Natural killer cell (primary cell): ENCODE results near the gene HELZ2. TPM values are rescaled to one million over a fixed set of nuclear protein-coding genes. Genes with fewer than 3 reads are reported as not detected.

Experiments used
- ATAC-seq, 3 donors: fragments of 150-1000 bp in 2 of 3; fragments of 200-7000 bp in 1 of 3; cut with Tn5 transposase; 1 replicate in 1 of 3; 2 replicates in 2 of 3; pipeline ENCODE4 v1.10.0; 2021; ENCODE audit warnings: mild to moderate bottlenecking in 2 of 3, moderate library complexity in 2 of 3
- DNase-seq, 2 donors: peaks; one replicate each; pipeline versions ENCODE4 v3.0.0 to v3.0.0-alpha.2; 2013 to 2021; ENCODE audit warnings: mixed read lengths in 1 of 2
- H3K27ac ChIP-seq: one replicate; pipeline ENCODE4 v1.5.1; 2013; ENCODE audit warnings: mild to moderate bottlenecking, low read length
- H3K27me3 ChIP-seq: one replicate; pipeline ENCODE4 v1.6.1; 2013; ENCODE audit warnings: low read length; ENCODE audit not compliant: control insufficient read depth, insufficient read depth
- H3K36me3 ChIP-seq: one replicate; pipeline ENCODE4 v1.6.1; 2013; ENCODE audit warnings: low read length; ENCODE audit not compliant: control insufficient read depth, insufficient read depth
- H3K4me1 ChIP-seq: one replicate; pipeline ENCODE4 v1.6.1; 2013; ENCODE audit warnings: low read length; ENCODE audit not compliant: control insufficient read depth, insufficient read depth
- H3K4me3 ChIP-seq: one replicate; pipeline ENCODE4 v1.5.1; 2013; ENCODE audit warnings: low read length
- H3K9me3 ChIP-seq: one replicate; pipeline ENCODE4 v1.6.1; 2013; ENCODE audit warnings: low read length; ENCODE audit not compliant: control insufficient read depth, insufficient read depth
- H3K27ac Mint-ChIP-seq, 2 donors: one replicate each; pipeline ENCODE4 v1.8.0; 2022; ENCODE audit warnings: mild to moderate bottlenecking in 2 of 2, mixed read lengths in 2 of 2, moderate library complexity in 1 of 2
- H3K27me3 Mint-ChIP-seq, 2 donors: one replicate each; pipeline ENCODE4 v1.8.0; 2022; ENCODE audit warnings: low read depth in 2 of 2, mixed read lengths in 2 of 2
- H3K36me3 Mint-ChIP-seq: one replicate; pipeline ENCODE4 v1.8.0; 2022; ENCODE audit warnings: mixed read lengths
- H3K4me1 Mint-ChIP-seq, 2 donors: one replicate each; pipeline ENCODE4 v1.8.0; 2022; ENCODE audit warnings: mixed read lengths in 2 of 2
- H3K4me3 Mint-ChIP-seq: one replicate; pipeline ENCODE4 v1.8.0; 2022; ENCODE audit warnings: mild to moderate bottlenecking, moderate library complexity, mixed read lengths
- H3K9me3 Mint-ChIP-seq, 2 donors: one replicate each; pipeline ENCODE4 v1.8.0; 2022; ENCODE audit warnings: mixed read lengths in 2 of 2
- WGBS: methylation state at CpG from one replicate; pipeline ENCODE4 v1.1.7; 2013; ENCODE audit warnings: missing lambda C conversion rate; ENCODE audit not compliant: insufficient coverage; 5-methylcytosine and 5-hydroxymethylcytosine counted together
- intact Hi-C: fragments of 100-400 bp; cut with micrococcal nuclease; formaldehyde crosslinking; loops from one replicate; pipeline ENCODE4 v1.14.2; 2022
- total RNA-seq, 4 donors: library from RNA; stranded (reverse); fragments of 120-200 nt in 1 of 4; gene quantifications; one replicate each; pipeline versions ENCODE4 v1.2.3 to v1.2.4, GENCODE V29; 2013 to 2022
- TF ChIP-seq, protein P1 (sequence below): fragments of 200-600 bp; IDR thresholded peaks from one replicate; pipeline ENCODE4 v1.8.0; 2022; ENCODE audit warnings: antibody characterized with exemption

HELZ2 gene
- total RNA-seq, 3 donors from 2014 or later (not counting 1 experiment from before 2014, with no cell fraction given), result 85.2 to 90.7 (median 89.4) TPM

DNA sequence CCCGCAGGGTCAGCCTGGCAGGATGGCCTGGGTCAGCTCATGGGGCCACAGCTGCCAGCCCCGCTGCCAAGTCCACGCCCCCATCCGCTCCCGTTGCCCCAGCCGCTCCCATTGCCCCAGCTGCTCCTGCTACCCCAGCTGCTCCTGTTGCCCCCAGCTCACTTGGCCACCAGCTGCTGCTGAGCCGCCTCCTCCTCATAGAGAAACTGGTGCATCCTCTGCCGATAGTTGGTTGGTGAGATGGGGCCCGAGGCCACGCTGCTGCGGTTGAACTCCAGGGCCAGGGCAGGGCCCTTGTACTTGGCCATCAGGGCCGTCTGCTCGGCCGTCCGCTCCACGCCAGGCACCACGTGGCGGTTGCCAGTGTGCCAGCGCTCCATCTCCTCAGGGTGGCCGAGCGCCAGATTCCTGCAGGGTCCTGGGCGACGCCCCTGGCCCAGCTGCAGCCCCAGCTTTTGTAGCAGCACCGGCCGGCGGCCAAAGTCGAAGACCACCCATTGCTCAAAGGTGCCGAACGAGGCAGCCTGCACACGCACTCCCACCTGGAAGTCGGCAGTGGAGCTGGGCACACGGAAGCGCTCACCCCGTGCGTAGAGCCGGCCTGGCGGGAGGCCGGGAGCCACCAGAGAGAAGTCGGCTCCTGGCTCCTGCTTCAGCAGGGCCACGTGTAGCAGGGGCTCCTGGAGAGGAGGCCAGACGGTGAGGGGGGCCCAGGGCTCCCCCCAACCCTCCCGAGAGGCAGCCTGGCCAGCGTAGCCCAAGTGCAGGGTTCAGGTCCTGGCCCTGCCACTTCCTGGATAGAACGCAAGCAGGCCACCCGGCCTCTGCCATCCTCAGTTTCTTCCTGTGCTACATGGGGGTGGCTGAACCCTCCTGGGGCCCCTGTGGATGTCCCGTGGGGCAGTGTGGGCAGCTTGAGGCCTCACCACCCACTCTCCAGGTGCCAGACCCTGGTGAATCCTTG lies 4.8 kb downstream of the HELZ2 start:
- H3K4me1 ChIP-seq, result peaks cover 53% of the 10 kb centered on the region
- 81% methylated on average over 46 of the region's 46 CpGs for WGBS
- peak overlapping the region; percentile 71 for H3K4me3 Mint-ChIP-seq

DNA sequence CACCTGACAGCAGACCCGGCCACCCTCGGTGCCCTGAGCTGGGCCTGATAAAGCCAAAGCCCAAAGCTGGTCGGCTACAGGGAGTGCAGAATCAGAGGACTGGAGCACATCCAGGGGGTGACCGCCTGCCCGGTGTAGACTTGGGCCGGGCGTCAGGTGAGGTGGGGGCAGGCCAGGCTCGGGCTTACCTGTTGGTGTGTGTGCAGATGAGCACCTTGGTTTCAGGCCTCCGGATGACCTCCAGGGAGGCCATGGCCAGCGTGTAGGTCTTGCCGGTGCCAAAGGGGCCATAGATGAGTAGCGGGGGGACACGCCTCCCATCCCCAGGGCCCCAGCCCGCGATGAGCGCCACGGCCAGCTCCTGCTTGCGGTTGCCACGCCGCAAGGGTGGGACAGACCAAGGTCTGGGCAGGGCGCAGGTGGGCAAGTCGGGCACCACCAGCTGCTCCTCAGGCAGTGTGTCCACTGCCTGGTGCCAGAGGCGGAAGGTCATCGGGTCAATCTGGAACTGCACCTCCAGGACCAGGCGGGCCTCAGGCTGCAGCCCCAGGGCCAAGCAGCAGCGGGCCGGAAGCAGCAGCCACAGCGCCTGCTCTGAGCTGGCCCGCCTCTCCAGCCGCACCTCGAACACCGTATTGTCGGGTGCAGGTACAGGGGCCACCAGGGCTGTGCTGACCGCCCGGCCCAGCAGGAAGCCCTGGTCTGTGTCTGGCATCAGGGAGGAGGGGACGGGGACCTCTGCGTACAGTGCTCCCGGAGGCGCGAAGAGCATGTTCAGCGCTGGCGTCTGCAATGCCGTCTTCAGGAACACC lies 5.7 kb downstream of the HELZ2 start:
- Mint-ChIP-seq H3K9me3 (no peaks in the 10 kb centered on the region), H3K4me3 (peak overlapping the region; percentile 88), H3K27ac (peak overlapping the region; percentile 92 to 93), H3K27me3 (no peaks in the 10 kb centered on the region), H3K36me3 (no peaks in the 10 kb centered on the region), H3K4me1 (peaks cover 20 to 26% of the 10 kb centered on the region in 2 donors)
- WGBS, result 15% methylated on average over 43 of the region's 43 CpGs
- peak; percentile 33 to 39 for DNase-seq
- H3K36me3 ChIP-seq, result peaks cover 13% of the 10 kb centered on the region
- TF ChIP-seq, protein P1, sequence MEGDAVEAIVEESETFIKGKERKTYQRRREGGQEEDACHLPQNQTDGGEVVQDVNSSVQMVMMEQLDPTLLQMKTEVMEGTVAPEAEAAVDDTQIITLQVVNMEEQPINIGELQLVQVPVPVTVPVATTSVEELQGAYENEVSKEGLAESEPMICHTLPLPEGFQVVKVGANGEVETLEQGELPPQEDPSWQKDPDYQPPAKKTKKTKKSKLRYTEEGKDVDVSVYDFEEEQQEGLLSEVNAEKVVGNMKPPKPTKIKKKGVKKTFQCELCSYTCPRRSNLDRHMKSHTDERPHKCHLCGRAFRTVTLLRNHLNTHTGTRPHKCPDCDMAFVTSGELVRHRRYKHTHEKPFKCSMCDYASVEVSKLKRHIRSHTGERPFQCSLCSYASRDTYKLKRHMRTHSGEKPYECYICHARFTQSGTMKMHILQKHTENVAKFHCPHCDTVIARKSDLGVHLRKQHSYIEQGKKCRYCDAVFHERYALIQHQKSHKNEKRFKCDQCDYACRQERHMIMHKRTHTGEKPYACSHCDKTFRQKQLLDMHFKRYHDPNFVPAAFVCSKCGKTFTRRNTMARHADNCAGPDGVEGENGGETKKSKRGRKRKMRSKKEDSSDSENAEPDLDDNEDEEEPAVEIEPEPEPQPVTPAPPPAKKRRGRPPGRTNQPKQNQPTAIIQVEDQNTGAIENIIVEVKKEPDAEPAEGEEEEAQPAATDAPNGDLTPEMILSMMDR, result no peak
- peaks cover 47% of the 10 kb centered on the region for H3K4me1 ChIP-seq
- peak in 1 of 3 donors; percentile 0 for ATAC-seq
- H3K4me3 ChIP-seq, result peak overlapping the region; percentile 26
- no peaks in the 10 kb centered on the region for H3K27me3 ChIP-seq
- peak overlapping the region; percentile 80 for H3K27ac ChIP-seq
- intact Hi-C loops, result no loop called here
- no peaks in the 10 kb centered on the region for H3K9me3 ChIP-seq

More for the DNA sequence above, 4.8 kb downstream of the HELZ2 start:
- no peaks in the 10 kb centered on the region for H3K9me3 ChIP-seq
- no peaks in the 10 kb centered on the region for H3K27me3 ChIP-seq
- no peaks in the 10 kb centered on the region for H3K36me3 Mint-ChIP-seq
- peak overlapping the region; percentile 46 to 93 for H3K27ac Mint-ChIP-seq
- peaks cover 10% of the 10 kb centered on the region for H3K36me3 ChIP-seq
- peaks cover 20 to 30% of the 10 kb centered on the region in 2 donors for H3K4me1 Mint-ChIP-seq
- no peak overlapping the region for H3K27ac ChIP-seq
- H3K4me3 ChIP-seq, result no peak overlapping the region
- no peaks in the 10 kb centered on the region for H3K27me3 Mint-ChIP-seq
- intact Hi-C loops, result no loop called here
- TF ChIP-seq, protein P1, result no peak
- no peaks in the 10 kb centered on the region for H3K9me3 Mint-ChIP-seq
- ATAC-seq, result no peak
- no peak for DNase-seq

DNA sequence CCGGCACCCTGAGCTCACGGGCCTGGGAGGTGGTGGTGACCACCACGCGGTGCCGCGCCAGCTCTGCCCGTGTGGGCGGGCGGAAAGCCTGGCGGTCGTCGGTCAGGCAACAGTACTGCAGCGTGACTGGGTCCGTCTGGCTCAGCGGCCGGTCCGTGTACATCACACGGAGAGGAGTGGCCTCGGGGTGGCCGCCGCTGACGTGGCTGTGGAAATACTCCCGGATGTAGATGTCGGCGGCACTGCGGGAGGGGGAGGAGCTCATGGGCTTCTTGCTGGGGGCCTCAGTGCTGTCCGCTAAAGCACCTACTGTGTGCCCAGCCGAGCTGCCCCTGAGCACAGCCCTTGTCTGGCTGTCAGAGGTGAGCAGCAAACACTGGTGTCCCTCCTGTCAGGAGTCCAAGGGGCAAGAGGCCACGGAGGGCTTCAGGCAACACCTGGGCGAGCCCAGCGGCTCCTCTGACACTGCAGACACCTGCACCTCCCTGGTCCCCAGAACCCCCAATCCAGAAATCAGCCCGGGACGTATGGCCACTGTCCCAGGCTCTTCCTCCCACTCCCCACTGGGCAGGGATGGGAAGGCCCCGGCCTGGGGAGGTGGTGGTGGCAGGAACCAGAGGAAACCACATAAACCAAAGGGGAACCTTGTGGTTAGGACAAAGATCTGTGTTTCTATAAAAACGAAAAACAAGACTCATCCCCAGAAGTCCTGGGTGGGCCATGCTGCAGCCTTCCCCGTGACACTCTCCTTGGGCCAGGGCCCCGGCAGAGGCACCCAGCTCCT lies 6.5 kb downstream of the HELZ2 start:
- Mint-ChIP-seq H3K36me3 (no peaks in the 10 kb centered on the region), H3K4me3 (peak overlapping the region; percentile 88), H3K4me1 (peaks cover 20 to 26% of the 10 kb centered on the region in 2 donors), H3K9me3 (no peaks in the 10 kb centered on the region), H3K27me3 (no peaks in the 10 kb centered on the region), H3K27ac (peak overlapping the region; percentile 92 to 93)
- DNase-seq (peak; percentile 76 to 82), ATAC-seq (peak; percentile 80 to 89 (median 81))
- TF ChIP-seq, protein P1, result no peak
- Histone ChIP-seq H3K27ac (peak overlapping the region; percentile 80), H3K27me3 (no peaks in the 10 kb centered on the region), H3K36me3 (peaks cover 15% of the 10 kb centered on the region), H3K4me1 (peaks cover 39% of the 10 kb centered on the region), H3K9me3 (no peaks in the 10 kb centered on the region), H3K4me3 (peak overlapping the region; percentile 26)
- 5% methylated on average over 35 of the region's 37 CpGs for WGBS
- intact Hi-C loops, result loop anchor here (2.0 kb wide), 1 partner anchor 67 kb away; no protein-coding TSS in a partner anchor
